SH-SY5Y (cell line): ENCODE data around the gene PRKD1.

Source experiments
- GATA2 ChIP-seq: IDR thresholded peaks from 2 replicates; pipeline ENCODE4 v1.6.1; 2011; ENCODE audit warnings: mild to moderate bottlenecking, low read depth, low read length
- GATA3 ChIP-seq: IDR thresholded peaks from 2 replicates; pipeline ENCODE4 v1.6.1; 2011; ENCODE audit warnings: low read depth, mild to moderate bottlenecking, low read length, moderate library complexity

GRCh38 chr14:29649170-29649569 lies 278.5 kb downstream of the PRKD1 start:
- TF ChIP-seq GATA3 (no peak), GATA2 (no peak)
